HL-60/S4 treated with retinoic acid at 250 ng/mL for 4 days and 3 days (cell line): ENCODE results near the gene CYP11A1.
"Not testable (repeated sequence)": the region's sequence is repeated elsewhere in the genome, so short reads cannot be mapped to it uniquely, and the experiment has no call there.

Source experiments
- in situ Hi-C: fragments of 300-500 bp; cut with MboI; formaldehyde crosslinking; loops from 2 replicates; pipeline ENCODE4 v1.7.0; 2022; ENCODE audit warnings: low sequenced_read_pairs

CYP11A1 gene

GRCh38 chr15:74376825-74377581 is 9.6 kb upstream of the CYP11A1 start:
- in situ Hi-C loops, result loop anchor here (10.0 to 25.0 kb wide), 2 partner anchors 248 to 385 kb away; no protein-coding TSS in a partner anchor

GRCh38 chr15:74376226-74376625 is 8.8 kb upstream of the CYP11A1 start:
- in situ Hi-C loops, result loop anchor here (10.0 to 25.0 kb wide), 2 partner anchors 249 to 386 kb away; no protein-coding TSS in a partner anchor

GRCh38 chr15:74375303-74375693 is 7.9 kb upstream of the CYP11A1 start:
- in situ Hi-C loops, result loop anchor here (10.0 to 25.0 kb wide), 2 partner anchors 250 to 387 kb away; no protein-coding TSS in a partner anchor

- in situ Hi-C loops, result loop anchor here (10.0 to 25.0 kb wide), 2 partner anchors 250 to 388 kb away; no protein-coding TSS in a partner anchor
These were observed 7.3 kb upstream of the CYP11A1 start for GRCh38 chr15:74374648-74375302.

GRCh38 chr15:74373731-74374647 is 6.5 kb upstream of the CYP11A1 start:
- in situ Hi-C loops, result loop anchor here (10.0 kb wide), 1 partner anchor 251 kb away; no protein-coding TSS in a partner anchor

- in situ Hi-C loops, result loop anchor here (10.0 kb wide), 1 partner anchor 252 kb away; no protein-coding TSS in a partner anchor
These were observed 5.7 kb upstream of the CYP11A1 start for GRCh38 chr15:74373056-74373650.

- in situ Hi-C loops, result loop anchor here (10.0 kb wide), 1 partner anchor 254 kb away; no protein-coding TSS in a partner anchor
These were observed 3.0 kb upstream of the CYP11A1 start for GRCh38 chr15:74370471-74370870.

GRCh38 chr15:74369756-74370155 is 2.3 kb upstream of the CYP11A1 start:
- in situ Hi-C loops, result loop anchor here (10.0 kb wide), 1 partner anchor 255 kb away; no protein-coding TSS in a partner anchor

- in situ Hi-C loops, result no loop called here
These were observed 1.8 kb upstream of the CYP11A1 start for GRCh38 chr15:74369084-74369745.

- in situ Hi-C loops, result no loop called here
These were observed 675 bp upstream of the CYP11A1 start for GRCh38 chr15:74368121-74368520.

GRCh38 chr15:74365598-74366445 is 1.6 kb downstream of the CYP11A1 start:
- in situ Hi-C loops, result no loop called here

GRCh38 chr15:74364936-74365597 is 2.4 kb downstream of the CYP11A1 start:
- in situ Hi-C loops, result no loop called here

GRCh38 chr15:74362482-74362881 is 5.0 kb downstream of the CYP11A1 start:
- in situ Hi-C loops, result no loop called here

GRCh38 chr15:74360855-74361254 is 6.6 kb downstream of the CYP11A1 start:
- in situ Hi-C loops, result not testable (repeated sequence)

GRCh38 chr15:74359376-74359775 is 8.1 kb downstream of the CYP11A1 start:
- in situ Hi-C loops, result not testable (repeated sequence)

GRCh38 chr15:74357514-74357913 is 9.9 kb downstream of the CYP11A1 start:
- in situ Hi-C loops, result not testable (repeated sequence)

GRCh38 chr15:74356050-74356449 is 11.4 kb downstream of the CYP11A1 start:
- in situ Hi-C loops, result not testable (repeated sequence)

- in situ Hi-C loops, result not testable (repeated sequence)
These were observed 13.5 kb downstream of the CYP11A1 start for GRCh38 chr15:74353992-74354391.
